T-helper 22 cell (primary cell): ENCODE measurements around the gene SPDYE2.
"Not testable (repeated sequence)": the region's sequence is repeated elsewhere in the genome, so short reads cannot be mapped to it uniquely, and the experiment has no call there.

ENCODE experiments used
- DNase-seq: peaks from one replicate; pipeline ENCODE4 v3.0.0-alpha.2; 2020; ENCODE audit warnings: low read depth

SPDYE2 gene

DNA sequence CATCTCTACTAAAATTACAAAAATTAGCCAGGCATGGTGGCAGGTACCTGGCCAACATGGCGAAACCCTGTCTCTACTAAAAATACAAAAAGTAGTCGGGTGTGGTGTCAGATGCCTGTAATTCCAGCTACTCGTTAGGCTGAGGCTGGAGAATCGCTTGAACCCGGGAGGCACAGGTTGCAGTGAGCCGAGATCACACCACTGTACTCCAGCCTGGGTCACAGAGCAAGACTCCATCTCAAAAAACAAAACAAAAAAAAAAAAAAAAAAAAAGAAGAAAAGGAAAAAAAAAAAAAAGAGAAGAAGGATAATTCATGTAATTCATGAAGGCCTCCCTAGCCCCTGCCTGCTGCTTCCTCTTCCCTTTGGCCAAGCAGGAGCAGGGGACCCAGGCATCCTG lies 10.4 kb upstream of the SPDYE2 start:
- not testable (repeated sequence) for DNase-seq

DNA sequence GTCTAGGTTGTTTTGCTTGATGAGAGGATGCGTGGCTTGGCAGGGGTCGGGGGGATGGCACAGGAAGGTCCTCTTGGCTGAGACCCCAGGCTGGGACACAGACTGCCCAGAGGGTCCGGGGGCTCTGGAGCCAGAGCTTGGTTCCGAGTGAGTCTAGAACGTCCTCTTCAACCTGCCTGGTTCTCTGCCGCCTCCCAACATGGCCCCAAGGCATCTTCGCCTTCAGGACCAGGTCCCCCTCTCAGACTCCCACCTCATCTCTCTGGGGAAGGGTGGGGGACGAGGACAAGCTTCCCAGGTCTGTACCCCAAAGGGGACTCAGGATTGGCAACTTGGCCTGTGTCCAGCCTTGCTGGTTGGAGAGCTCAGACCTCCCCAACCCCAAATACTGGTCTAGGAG lies 8.9 kb upstream of the SPDYE2 start:
- DNase-seq = not testable (repeated sequence)

DNA sequence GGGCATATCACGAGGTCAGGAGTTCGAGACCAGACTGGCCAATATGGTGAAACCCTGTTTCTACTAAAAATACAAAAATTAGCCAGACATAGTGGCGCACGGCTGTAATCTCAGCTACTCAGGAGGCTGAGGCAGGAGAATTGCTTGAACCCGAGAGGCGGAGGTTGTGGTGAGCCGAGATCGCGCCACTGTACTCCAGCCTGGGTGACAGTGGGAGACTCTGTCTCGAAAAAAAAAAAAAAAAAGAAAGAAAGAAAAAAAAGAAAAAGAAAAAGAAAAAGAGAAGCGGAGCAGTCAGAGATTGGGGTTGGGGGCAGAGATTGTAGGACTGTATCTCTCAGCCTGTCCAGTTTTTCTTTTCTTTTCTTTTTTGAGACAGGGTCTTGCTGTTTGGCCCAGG lies 8.3 kb upstream of the SPDYE2 start:
- not testable (repeated sequence) for DNase-seq

DNA sequence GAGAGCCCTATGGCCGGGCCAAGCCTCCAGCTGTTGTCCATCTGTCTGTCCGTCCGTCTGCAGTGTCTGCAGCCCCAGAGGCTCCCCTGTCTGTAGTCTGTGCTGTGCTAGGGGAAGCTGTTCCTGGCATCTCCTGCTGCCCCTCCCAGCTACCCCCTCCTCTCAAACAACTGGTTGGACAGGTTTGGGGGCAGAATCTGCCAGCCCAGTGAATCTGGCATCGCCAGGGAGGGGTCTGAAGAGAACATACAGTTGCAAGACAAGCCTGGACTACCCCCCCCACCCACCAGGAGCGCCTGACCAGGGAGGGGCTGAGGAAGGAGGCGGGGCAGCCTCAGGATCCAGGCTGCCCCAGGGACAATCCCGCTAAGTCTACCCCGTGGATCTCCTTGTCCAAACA lies 7.4 kb upstream of the SPDYE2 start, which contains the start of gene UPK3BL2:
UPK3BL2 (minus strand) TSS at position 101 of the 400 bp plus-strand sequence; CDS start at position 41, 60 bp downstream.
- not testable (repeated sequence) for DNase-seq

DNA sequence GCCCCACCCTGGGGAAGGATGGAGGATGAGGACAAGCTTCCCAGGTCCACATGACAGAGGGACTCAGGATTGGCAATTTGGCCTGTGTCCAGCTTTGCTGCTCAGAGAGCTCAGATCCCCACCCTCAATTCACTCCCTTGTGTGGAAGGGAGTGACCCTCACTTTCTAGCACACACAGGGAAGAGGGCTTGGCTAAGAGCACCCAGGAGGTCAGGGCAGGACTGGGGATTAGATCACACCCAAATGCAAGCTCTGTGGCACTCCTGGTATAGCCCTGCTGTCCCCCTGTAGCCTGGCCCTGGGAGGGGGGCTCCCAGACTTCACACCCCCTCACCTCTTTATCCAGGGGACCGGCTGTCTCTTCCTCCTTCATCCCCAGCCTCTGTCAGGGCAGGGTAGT lies 6.7 kb upstream of the SPDYE2 start:
- not testable (repeated sequence) for DNase-seq

DNA sequence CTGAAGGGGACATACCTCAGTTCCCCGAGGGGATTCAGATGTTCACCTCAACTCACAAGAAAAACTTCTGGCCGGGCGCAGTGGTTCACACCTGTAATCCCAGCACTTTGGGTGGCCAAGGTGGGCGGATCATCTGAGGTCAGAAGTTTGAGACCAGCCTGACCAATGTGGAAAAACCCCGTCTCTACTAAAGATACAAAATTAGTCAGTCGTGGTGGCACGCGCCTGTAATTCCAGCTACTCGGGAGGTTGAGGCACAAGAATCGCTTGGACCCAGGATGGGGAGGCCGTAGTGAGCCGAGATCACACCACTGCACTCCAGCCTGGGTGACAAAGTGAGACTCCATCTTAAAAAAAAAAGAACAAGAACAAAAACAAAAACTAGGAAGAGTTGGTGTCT lies 5.7 kb upstream of the SPDYE2 start:
- DNase-seq = not testable (repeated sequence)

DNA sequence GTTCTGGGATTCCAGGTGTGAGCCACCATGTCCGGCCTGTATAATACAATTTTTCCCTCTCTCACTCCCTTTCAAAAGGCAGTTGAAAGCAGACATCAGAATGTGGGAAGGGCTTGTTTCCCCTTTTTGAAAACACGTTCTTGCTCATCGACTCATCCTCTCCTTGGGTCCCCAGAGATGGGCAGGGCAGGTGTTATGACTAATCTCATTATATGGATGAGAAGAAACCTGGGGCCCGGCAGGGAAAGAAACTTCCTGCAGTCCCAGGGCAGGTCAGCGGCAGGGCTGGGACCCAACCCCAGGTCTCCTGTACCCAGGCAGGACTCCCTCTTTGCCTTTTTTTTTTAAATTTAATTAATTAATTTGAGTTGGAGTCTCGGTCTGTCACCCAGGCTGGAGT lies 4.7 kb upstream of the SPDYE2 start:
- DNase-seq = not testable (repeated sequence)

DNA sequence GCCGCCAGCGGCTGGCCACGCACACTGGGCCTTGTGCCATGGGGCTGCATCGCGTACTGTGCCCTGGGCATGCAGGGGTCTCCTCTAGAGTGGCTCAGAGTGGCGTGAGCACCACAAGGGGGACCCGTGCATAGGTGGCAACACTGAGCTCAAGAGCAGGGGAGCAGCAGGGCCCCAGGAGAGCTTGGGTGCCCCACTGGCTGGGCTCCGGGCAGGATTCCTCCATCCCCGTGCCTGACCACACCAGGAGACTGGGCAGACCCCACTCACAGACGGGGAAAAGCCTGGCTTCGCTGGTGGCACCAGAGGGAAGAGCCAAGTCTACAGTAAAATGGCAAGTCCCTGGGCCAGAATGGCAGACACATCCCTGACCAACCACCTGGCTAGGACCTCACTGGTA lies 17.6 kb downstream of the SPDYE2 start:
- not testable (repeated sequence) for DNase-seq

DNA sequence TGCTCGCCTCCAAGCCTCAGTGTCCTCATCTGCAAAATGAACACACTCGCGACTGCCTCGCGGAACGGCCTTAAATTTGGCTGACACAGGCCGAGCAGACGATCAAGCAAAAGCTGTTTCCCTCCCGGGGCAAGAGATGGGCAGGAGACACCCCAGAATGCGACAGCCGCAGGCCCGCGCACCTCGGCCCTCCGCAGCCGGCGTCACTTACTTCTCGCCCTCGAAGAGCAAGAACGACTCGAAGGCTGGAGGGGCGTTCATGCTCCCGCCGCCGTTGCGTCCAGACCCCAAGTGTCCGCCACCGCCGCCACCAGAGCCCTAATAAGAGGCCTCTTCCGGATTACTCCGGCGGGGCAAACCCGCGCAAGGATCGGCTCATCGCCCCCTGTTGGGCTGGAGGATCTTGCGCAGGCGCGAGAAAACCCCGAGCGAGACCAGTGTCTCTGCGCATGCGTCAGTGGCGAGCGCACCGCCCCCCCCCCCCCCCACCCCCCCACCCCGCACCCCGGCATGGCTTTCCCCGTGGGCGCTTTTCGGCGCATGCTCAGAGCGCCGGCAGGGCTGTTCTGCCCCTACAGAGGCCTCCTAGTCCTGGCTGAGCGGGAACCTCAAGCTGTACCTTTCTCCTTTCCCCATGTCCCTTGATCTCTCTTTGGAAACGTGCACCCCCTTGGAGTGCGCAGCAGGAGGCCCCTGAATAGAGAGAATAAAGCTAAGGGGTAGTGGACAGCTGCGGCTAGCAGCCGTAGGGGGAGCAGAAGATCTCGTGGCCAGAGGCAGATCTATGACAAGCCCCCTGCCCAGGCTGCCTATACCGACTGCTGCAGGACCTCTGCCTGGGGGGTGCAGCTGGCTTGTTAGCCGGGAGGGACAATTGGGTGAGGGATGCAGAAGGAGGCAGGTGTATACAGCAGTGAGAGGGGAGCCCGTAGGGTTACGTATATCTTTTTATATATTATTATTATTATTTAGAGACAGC lies 21.5 kb downstream of the SPDYE2 start, which contains the start of gene POLR2J3:
POLR2J3 (minus strand) TSS at position 323 of the 979 bp plus-strand sequence; CDS start at position 261, 62 bp downstream.
- peak; percentile 98 for DNase-seq

DNA sequence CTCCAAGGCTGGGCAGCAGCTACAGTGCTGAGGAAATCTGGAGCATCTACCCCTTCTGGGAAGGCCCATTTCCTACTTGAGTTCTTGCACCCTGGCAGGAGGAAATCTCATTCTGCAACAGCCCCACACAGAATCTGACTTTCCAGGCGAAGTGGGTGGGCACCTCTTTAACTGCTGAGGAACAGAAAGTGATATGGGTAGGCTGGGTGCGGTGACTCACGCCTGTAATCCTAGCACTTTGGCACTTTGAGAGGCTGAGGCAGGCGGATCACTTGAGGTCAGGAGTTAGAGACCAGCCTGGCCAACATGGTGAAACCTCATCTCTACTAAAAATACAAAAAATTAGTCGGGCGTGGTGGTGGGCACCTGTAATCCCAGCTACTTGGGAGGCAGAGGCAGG lies 23.6 kb downstream of the SPDYE2 start:
- DNase-seq = not testable (repeated sequence)

DNA sequence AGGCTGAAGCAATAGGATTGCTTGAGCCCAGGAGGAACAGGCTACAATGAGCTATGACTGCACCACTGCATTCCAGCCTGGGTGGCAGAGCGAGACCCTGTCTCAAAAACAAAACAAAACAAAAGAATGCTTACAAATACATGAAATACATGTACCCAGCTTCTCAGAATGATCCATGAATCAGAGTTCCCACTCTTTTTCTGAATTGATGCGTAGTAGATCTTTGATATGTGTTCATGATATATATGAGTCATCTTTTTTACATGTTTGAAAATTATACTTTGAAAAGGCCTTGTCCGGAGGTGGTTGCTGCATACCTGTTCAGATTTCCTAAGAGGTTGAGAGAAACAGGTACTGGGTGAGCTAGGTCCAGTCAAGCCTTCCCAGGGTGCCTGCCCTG lies 25.3 kb downstream of the SPDYE2 start:
- not testable (repeated sequence) for DNase-seq

DNA sequence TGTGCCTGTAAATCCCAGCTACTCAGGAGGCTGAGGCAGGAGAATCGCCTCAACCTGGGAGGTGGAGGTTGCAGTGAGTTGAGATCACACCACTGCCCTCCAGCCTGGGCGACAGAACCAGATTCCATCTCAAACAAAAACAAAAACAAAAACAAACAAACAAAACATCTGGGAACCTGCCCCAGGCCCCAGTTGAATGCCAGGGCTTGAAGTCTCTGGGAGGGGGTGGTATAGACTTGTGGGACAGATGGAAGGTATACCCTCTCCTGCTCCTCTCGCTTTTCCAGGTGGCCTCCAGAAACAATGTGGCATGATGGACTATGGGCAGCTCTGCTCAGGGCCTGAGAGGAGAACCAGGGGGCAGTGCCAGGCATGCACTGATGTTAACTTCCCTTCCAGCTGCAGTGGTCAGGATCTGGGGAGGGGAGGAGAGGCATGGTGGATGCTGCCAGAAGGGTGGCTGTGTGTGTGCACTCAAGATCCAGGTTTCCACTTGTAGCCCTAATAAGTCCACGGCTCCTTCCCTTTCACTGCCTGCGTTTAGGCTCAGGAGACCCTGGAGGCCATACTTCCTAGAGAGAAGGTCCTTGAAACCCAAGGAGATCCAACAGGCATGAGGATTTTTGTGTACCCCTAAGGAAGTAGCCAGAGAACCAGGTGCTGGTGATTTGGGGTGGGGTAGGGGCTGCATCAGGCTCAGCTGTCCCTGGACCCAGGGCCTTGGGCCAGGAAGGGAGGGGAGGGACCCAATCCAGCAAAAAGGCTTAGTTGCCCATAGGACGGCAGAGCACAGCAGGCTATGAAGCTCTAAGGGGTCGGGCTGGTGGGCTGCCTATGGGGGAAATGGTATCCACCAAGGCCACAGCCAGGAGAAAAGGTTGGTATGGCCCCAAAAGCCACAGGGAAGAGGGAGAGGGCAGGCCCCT lies 26.6 kb downstream of the SPDYE2 start:
- not testable (repeated sequence) for DNase-seq

DNA sequence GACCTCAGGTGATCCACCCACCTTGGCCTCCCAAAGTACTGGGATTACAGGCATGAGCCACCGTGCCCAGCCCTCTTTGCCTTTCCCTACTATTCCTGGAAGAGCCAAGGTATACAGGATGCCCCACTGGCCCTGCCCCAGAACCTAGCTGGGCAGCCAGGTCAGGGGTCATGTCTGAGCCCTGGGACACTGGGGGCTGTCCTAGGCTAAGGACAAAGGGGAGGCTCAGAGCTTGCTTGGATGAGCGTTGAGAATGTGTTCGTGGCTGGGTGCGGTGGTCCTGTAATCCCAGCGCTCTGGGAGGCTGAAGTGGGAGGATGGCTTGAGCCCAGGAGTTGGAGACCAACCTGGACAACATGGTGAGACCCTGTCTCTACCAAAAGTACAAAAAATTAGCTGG lies 27.5 kb downstream of the SPDYE2 start:
- DNase-seq = not testable (repeated sequence)

DNA sequence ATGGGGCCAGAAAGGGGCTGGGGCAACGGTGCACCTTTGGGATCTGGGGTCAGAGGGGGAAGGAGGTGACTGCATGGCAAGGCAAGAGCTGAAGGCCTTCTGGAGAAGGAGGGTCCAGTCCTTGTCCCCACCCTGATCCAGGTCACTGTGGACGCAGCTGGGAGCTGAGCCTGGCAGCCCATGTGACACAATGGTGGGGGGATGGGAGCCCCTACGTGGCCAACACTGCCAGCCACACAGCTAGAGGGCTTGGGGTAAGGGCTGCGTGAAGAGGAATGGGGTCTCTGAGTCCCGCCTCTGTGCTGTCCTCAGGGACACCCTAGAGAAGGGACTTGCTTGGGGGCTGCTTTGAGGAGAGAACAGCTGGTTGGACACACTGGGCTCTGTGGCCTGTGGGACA lies 30.7 kb downstream of the SPDYE2 start:
- DNase-seq = not testable (repeated sequence)

DNA sequence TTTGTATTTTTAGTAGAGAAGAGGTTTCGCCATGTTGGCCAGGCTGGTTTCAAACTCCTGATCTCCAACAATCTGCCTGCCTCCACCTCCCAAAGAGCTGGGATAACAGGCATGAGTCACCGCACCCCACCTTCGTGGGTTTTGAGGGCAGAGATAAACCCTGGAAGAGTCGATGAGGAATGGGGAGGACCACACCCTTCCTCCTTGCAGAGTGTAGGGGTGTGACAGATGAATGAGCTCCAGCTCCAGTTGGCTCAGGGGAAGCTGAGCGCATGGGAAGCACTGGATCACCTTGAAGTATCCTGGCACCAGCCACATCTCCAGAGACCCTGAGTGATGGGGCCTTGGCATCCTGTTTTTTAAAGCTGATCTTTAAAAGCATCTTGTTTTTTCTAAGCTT lies 32.5 kb downstream of the SPDYE2 start:
- not testable (repeated sequence) for DNase-seq

DNA sequence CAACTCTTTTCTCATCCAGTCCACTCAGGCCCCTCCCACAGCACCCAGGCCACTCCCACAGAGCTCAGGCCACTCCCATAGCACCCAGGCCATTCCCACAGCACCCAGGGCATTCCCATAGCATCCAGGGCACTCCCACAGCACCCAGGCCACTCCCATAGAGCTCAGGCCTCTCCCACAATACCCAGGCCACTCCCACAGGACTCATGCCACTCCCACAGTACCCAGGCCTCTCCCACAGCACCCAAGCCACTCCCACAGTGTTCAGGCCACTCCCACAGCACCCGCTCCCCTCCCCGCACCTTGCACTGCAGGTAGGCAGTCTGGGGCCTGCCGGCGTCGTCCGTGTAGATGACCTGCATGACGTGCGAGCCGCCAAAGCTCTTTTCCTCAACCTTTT lies 38.8 kb downstream of the SPDYE2 start:
- DNase-seq = not testable (repeated sequence)

DNA sequence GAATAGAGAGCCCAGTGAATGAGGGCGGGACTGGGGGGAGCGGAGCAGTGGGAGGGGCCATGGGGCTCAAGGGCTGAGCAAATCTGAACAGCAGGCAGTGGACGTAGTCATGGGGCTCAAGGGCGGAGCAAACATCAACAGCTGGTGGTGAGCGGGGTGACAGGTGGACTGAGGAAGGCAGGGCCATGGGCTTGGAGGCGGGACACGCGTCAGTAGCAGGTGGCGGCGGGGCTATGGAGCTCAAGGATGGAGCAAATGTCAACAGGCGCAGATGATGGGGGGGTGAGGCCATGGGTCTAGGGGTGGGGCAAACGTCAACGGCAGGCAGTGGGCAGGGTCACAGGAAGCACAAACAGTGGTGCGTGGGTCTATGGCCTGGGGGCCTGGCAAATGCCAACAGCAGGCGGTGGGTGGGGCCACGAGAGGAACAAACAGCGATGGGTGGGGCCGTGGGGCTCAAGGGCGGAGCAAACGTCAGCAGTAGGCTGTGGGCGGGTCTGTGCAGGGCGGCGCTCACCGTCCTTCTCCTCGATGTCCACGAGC lies 41.5 kb downstream of the SPDYE2 start:
- DNase-seq = peak; percentile 43

DNA sequence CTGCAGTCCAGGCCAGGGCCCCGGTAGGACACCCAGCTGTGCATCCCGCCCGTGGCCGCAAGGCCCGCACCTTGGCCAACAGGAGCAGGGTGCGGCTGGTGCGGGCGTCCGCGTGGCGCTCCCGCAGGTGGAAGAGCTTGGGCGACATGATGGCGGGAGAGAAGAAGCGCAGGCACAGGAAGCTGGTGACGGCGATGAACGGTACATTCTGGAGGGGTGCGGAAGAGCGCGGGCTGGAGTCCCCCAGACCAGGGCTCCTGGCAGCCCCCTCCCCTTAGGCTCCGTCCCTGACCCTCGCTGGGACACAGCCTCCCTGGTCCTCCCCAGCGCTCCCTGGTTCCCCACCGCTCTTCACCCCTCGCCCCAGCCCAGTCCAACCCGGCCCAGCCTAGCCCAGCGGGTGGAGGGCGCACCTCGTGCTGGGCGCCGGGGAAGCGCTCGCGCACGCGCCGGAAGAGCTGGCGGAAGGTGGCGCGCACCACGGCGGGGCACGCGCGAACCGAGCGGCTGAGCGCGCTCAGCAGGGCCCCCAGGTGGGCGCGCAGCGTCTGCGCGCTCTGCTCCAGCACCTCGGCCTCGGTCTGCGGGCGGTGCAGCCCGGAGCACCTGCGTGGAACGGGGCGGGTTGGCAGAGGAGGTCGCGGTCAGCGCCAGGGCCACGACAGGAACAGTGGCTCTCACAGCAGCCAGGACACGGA lies 42.8 kb downstream of the SPDYE2 start:
- DNase-seq = not testable (repeated sequence)

DNA sequence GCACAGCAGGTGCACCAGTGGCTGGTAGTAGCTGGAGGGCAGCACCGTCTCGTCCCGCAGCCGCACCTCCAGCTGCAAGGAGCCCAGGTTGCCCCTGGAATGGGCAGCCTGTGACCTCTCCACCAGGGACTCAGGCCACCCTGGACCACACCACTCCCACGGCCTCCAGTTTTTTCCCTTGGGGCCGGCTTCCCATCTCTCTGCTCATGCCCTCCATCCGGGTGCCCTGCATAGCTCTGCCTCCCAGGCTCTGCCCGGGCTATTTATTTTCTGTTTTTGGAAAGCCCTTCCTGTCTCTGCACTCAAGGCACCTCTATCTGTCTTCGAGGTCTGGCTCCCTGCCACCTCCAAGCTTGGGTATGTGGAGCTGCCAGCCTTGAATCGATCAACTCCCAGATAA lies 45.0 kb downstream of the SPDYE2 start:
- DNase-seq = not testable (repeated sequence)

DNA sequence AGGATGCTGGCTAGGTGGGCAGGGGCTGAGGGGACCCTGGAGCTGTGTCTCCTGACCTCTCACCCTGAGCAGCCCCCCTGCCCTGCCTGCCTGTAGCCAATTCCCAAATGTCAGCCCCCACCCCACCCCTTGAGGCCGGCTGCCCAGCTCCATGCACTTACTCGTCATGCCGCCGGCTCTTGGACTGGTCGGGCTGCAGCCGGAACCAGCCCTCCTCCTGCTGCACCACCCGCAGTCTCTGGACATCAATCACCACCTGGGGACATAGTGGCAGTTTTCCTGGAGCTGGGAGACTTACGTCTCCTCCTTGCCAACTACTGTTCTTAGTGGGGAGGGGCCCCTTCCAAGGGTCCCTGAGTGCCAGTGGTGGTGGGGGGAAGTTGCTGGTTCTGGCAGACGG lies 48.7 kb downstream of the SPDYE2 start:
- not testable (repeated sequence) for DNase-seq

DNA sequence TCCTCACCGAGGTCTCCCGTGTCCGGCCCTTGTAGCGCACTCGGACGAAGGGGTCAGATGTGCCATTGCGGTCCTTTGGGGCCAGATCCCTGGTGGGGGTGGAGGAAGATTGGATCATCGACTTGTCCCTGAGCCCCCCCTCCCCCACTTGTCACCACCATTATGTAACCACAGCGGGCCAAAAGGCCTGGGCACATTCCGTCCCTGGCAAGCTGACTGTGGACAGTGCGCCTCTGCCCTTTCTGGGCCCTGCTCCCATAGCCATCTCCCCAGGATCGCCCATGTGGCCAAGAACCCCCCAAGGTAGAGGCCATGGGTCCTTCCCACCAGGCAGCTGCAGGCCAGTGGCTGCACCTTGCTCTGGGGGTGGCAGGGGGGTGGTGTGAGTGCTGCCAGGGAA lies 51.3 kb downstream of the SPDYE2 start:
- DNase-seq = not testable (repeated sequence)
